ENCODE data around the gene AGAP6.
"Not testable (repeated sequence)": the region's sequence is repeated elsewhere in the genome, so short reads cannot be mapped to it uniquely, and the experiment has no call there.

AGAP6 gene

DNA sequence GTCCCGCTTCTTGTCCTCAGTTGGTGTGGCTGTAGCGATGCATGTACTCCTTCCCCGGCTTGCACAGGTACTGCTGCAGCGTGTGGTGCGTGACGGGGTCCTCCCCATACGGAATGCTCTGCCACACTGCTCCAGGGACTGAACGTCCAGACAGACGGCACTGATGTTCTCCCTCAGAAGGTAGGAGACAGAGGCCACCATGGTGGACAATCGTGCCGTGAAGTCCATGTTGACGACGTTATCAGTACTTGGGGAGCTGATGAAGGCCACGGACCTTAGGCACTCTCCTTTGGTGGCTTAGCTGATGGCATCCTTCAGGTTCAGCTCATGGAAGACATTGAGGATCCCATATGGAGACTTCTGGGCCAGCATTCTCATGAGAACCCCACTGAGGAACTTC, 37.4 kb downstream of the AGAP6 start:
- TF ChIP-seq YY1 (IDR thresholded peaks at IDR 0.05; ENCODE audit: insufficient read depth, insufficient read length) = no peak
- TF ChIP-seq ZNF274 (IDR thresholded peaks at IDR 0.05; ENCODE audit: low read depth, low read length) = no peak
- no peak for TF ChIP-seq SUZ12 (IDR thresholded peaks at IDR 0.05; ENCODE audit: extremely low read depth, insufficient read depth, insufficient read length)
- H3K9ac ChIP-seq (ENCODE audit: insufficient read length, low read depth) = no peak overlapping the region
- H3K4me3 ChIP-seq (ENCODE audit: insufficient read length, low read depth) = no peak overlapping the region
- H3K4me1 ChIP-seq (ENCODE audit: insufficient read depth, insufficient read length) = no peaks in the 10 kb centered on the region
- H3K36me3 ChIP-seq (ENCODE audit: insufficient read depth, insufficient read length, low read length) = no peaks in the 10 kb centered on the region
- H3K27me3 ChIP-seq (ENCODE audit: insufficient read depth, insufficient read length) = no peaks in the 10 kb centered on the region
- no peak for DNase-seq (ENCODE audit: low read depth, low spot score)
- no peaks in the 10 kb centered on the region for H3K9me3 ChIP-seq (ENCODE audit: insufficient read depth, low read length)

DNA sequence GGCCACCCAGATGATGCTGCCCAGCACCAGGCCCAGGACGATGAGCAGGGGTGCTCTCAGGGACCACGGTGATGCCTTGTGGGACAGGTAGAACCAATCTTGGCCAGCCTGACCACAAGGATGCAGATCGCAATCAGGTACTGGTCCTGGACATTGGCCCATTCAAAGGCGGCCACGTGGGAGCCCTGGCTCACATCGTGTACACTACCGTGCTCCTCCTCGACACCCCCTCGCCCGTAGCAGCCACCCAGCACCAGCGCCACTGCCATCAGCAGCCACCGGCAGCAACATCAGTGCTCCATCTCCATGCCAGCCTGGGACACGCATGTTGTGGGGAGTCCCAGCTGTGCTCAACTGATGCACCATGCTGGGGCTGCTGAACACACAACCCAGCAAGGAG, 39.0 kb downstream of the AGAP6 start:
- DNase-seq (ENCODE audit: low read depth, low spot score) = no peak
- H3K27me3 ChIP-seq (ENCODE audit: insufficient read depth, insufficient read length) = no peaks in the 10 kb centered on the region
- no peaks in the 10 kb centered on the region for H3K4me1 ChIP-seq (ENCODE audit: insufficient read depth, insufficient read length)
- no peak for TF ChIP-seq YY1 (IDR thresholded peaks at IDR 0.05; ENCODE audit: insufficient read depth, insufficient read length)
- no peak for TF ChIP-seq SUZ12 (IDR thresholded peaks at IDR 0.05; ENCODE audit: extremely low read depth, insufficient read depth, insufficient read length)
- no peak for TF ChIP-seq ZNF274 (IDR thresholded peaks at IDR 0.05; ENCODE audit: low read depth, low read length)
- H3K9ac ChIP-seq (ENCODE audit: insufficient read length, low read depth) = no peak overlapping the region
- no peaks in the 10 kb centered on the region for H3K9me3 ChIP-seq (ENCODE audit: insufficient read depth, low read length)
- H3K36me3 ChIP-seq (ENCODE audit: insufficient read depth, insufficient read length, low read length) = no peaks in the 10 kb centered on the region
- no peak overlapping the region for H3K4me3 ChIP-seq (ENCODE audit: insufficient read length, low read depth)

DNA sequence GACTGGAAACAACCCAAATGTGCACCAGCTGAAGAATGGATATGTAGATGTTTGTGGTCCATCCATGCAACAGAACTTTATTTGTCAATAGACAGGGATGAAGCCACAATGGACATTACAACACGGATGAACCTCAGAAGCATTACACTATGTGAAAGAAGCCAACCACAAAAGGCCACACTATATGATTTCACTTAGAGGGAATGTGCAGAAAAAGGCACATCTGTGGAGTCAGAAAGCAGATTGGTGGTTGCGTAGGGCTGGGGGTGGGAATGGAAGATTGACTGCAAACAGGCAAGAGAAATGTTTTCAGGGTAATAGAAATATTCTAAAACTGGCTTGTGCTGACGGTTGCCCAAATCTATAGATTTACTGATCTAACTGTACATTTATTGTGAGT, 45.3 kb downstream of the AGAP6 start:
- no peak overlapping the region for H3K9ac ChIP-seq (ENCODE audit: insufficient read length, low read depth)
- H3K36me3 ChIP-seq (ENCODE audit: insufficient read depth, insufficient read length, low read length) = no peaks in the 10 kb centered on the region
- H3K27me3 ChIP-seq (ENCODE audit: insufficient read depth, insufficient read length) = no peaks in the 10 kb centered on the region
- no peaks in the 10 kb centered on the region for H3K9me3 ChIP-seq (ENCODE audit: insufficient read depth, low read length)
- H3K4me1 ChIP-seq (ENCODE audit: insufficient read depth, insufficient read length) = no peaks in the 10 kb centered on the region
- no peak for TF ChIP-seq ZNF274 (IDR thresholded peaks at IDR 0.05; ENCODE audit: low read depth, low read length)
- TF ChIP-seq SUZ12 (IDR thresholded peaks at IDR 0.05; ENCODE audit: extremely low read depth, insufficient read depth, insufficient read length) = no peak
- TF ChIP-seq YY1 (IDR thresholded peaks at IDR 0.05; ENCODE audit: insufficient read depth, insufficient read length) = no peak
- no peak overlapping the region for H3K4me3 ChIP-seq (ENCODE audit: insufficient read length, low read depth)
- no peak for DNase-seq (ENCODE audit: low read depth, low spot score)

DNA sequence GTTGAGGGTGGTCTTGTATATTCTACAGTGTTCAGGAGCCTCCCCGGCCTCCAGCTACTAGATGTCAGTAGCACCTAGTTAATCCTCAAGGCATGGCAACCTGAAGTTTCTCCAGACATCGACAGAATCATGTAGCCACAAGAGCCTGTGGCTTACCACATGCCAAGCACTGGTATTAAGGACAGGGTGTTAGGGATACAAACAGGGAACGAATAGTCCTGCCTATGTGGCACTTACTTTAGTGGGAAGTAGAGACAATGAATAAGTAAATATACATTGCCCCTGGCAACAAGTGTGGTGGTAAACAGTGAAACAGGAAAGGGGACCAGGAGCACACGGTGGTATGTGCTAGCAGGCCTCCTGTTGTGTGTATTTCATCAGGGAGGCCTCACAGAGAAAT, 47.1 kb downstream of the AGAP6 start:
- H3K36me3 ChIP-seq (ENCODE audit: insufficient read depth, insufficient read length, low read length); H3K27me3 ChIP-seq (ENCODE audit: insufficient read depth, insufficient read length); H3K9ac ChIP-seq (ENCODE audit: insufficient read length, low read depth); DNase-seq (ENCODE audit: low read depth, low spot score); H3K4me1 ChIP-seq (ENCODE audit: insufficient read depth, insufficient read length); H3K4me3 ChIP-seq (ENCODE audit: insufficient read length, low read depth); H3K9me3 ChIP-seq (ENCODE audit: insufficient read depth, low read length): not testable (repeated sequence)

DNA sequence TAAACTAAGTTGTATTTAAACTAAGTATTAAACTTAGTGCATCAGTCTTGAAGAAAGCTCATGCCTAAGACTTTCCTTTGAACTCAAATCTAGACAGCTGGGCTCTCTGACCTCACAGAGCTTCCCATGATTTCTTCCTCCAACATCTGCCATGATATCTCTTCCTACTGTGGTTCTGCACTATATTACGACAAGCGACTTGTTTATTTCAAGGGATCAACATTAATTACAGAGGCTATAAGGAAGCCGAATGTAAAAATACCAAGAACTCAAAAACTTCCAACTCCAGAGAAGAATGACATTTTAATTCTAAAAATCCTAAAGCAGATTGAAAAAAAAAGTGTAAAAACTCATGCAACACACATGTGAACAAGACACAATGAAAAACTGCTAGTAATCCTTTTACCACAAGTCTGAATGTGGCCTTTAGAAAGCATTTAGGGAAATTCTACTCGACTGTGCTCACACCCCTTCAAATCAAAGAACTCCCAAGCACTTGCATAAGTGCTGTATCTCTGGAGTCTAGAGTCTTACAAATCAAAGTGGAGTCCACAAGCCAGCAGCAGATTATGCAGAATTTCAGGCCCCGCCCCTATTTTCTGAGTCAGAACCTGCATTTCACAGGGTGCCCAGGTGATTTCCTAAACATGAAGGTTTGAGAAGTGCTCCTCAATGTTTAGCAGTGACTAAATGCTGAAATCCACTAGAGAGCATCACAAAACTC, 56.9 kb downstream of the AGAP6 start:
- no peaks in the 10 kb centered on the region for H3K27me3 ChIP-seq (ENCODE audit: insufficient read depth, insufficient read length)
- no peak for DNase-seq (ENCODE audit: low read depth, low spot score)
- no peak overlapping the region for H3K4me3 ChIP-seq (ENCODE audit: insufficient read length, low read depth)
- TF ChIP-seq SUZ12 (IDR thresholded peaks at IDR 0.05; ENCODE audit: extremely low read depth, insufficient read depth, insufficient read length) (no peak), ZNF274 (IDR thresholded peaks at IDR 0.05; ENCODE audit: low read depth, low read length) (no peak), YY1 (IDR thresholded peaks at IDR 0.05; ENCODE audit: insufficient read depth, insufficient read length) (no peak)
- H3K9me3 ChIP-seq (ENCODE audit: insufficient read depth, low read length) = no peaks in the 10 kb centered on the region
- no peak overlapping the region for H3K9ac ChIP-seq (ENCODE audit: insufficient read length, low read depth)
- H3K4me1 ChIP-seq (ENCODE audit: insufficient read depth, insufficient read length) = no peaks in the 10 kb centered on the region
- no peaks in the 10 kb centered on the region for H3K36me3 ChIP-seq (ENCODE audit: insufficient read depth, insufficient read length, low read length)

DNA sequence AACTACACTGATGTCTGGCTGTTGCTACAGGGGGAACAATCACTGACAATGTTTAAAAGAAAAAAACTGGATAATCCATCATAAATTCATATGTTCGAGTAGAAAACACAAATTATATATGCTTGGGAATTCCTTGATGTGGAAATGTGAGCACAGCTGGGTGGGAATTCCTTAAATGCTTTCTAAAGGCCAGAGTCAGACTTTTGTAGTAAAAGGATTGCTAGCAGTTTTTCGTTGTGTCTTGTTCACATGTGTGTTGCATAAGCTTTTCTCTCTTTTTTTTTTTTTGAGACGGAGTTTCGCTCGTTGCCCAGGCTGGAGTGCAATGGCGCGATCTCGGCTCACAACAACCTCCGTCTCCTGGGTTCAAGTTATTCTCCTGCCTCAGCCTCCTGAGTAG, 58.3 kb downstream of the AGAP6 start:
- not testable (repeated sequence) for DNase-seq (ENCODE audit: low read depth, low spot score); H3K9ac ChIP-seq (ENCODE audit: insufficient read length, low read depth); H3K4me1 ChIP-seq (ENCODE audit: insufficient read depth, insufficient read length); H3K36me3 ChIP-seq (ENCODE audit: insufficient read depth, insufficient read length, low read length); H3K27me3 ChIP-seq (ENCODE audit: insufficient read depth, insufficient read length); H3K4me3 ChIP-seq (ENCODE audit: insufficient read length, low read depth); H3K9me3 ChIP-seq (ENCODE audit: insufficient read depth, low read length)

GRCh38 chr10:50047594-50047993, 59.4 kb downstream of the AGAP6 start:
- H3K4me3 ChIP-seq (ENCODE audit: insufficient read length, low read depth); H3K9ac ChIP-seq (ENCODE audit: insufficient read length, low read depth); H3K4me1 ChIP-seq (ENCODE audit: insufficient read depth, insufficient read length); H3K27me3 ChIP-seq (ENCODE audit: insufficient read depth, insufficient read length); H3K9me3 ChIP-seq (ENCODE audit: insufficient read depth, low read length); H3K36me3 ChIP-seq (ENCODE audit: insufficient read depth, insufficient read length, low read length); DNase-seq (ENCODE audit: low read depth, low spot score): not testable (repeated sequence)

- not testable (repeated sequence) for H3K4me1 ChIP-seq (ENCODE audit: insufficient read depth, insufficient read length); DNase-seq (ENCODE audit: low read depth, low spot score)
Measured at GRCh38 chr10:50051995-50052660, 63.9 kb downstream of the AGAP6 start.

GRCh38 chr10:50052778-50053376, 64.7 kb downstream of the AGAP6 start:
- not testable (repeated sequence) for H3K4me1 ChIP-seq (ENCODE audit: insufficient read depth, insufficient read length); H3K9me3 ChIP-seq (ENCODE audit: insufficient read depth, low read length); H3K9ac ChIP-seq (ENCODE audit: insufficient read length, low read depth); H3K27me3 ChIP-seq (ENCODE audit: insufficient read depth, insufficient read length); DNase-seq (ENCODE audit: low read depth, low spot score); H3K36me3 ChIP-seq (ENCODE audit: insufficient read depth, insufficient read length, low read length); H3K4me3 ChIP-seq (ENCODE audit: insufficient read length, low read depth)

More at GRCh38 chr10:50051995-50052660, 63.9 kb downstream of the AGAP6 start:
- not testable (repeated sequence) for H3K36me3 ChIP-seq (ENCODE audit: insufficient read depth, insufficient read length, low read length); H3K27me3 ChIP-seq (ENCODE audit: insufficient read depth, insufficient read length); H3K9ac ChIP-seq (ENCODE audit: insufficient read length, low read depth); H3K4me3 ChIP-seq (ENCODE audit: insufficient read length, low read depth); H3K9me3 ChIP-seq (ENCODE audit: insufficient read depth, low read length)

GRCh38 chr10:50055494-50056292, 67.5 kb downstream of the AGAP6 start:
- H3K4me3 ChIP-seq (ENCODE audit: insufficient read length, low read depth); H3K36me3 ChIP-seq (ENCODE audit: insufficient read depth, insufficient read length, low read length); DNase-seq (ENCODE audit: low read depth, low spot score); H3K9me3 ChIP-seq (ENCODE audit: insufficient read depth, low read length); H3K27me3 ChIP-seq (ENCODE audit: insufficient read depth, insufficient read length); H3K9ac ChIP-seq (ENCODE audit: insufficient read length, low read depth); H3K4me1 ChIP-seq (ENCODE audit: insufficient read depth, insufficient read length): not testable (repeated sequence)

Measured in NT2/D1 (cell line).